GM19438 (cell line): Measurements from ENCODE around the gene DAZAP1.

Source experiments
- ATAC-seq: cut with Tn5 transposase; IDR thresholded peaks from one replicate; pipeline ENCODE4 v1.9.1; 2021; ENCODE audit warnings: low read depth; ENCODE audit not compliant: unreplicated experiment

The DAZAP1 gene

DNA sequence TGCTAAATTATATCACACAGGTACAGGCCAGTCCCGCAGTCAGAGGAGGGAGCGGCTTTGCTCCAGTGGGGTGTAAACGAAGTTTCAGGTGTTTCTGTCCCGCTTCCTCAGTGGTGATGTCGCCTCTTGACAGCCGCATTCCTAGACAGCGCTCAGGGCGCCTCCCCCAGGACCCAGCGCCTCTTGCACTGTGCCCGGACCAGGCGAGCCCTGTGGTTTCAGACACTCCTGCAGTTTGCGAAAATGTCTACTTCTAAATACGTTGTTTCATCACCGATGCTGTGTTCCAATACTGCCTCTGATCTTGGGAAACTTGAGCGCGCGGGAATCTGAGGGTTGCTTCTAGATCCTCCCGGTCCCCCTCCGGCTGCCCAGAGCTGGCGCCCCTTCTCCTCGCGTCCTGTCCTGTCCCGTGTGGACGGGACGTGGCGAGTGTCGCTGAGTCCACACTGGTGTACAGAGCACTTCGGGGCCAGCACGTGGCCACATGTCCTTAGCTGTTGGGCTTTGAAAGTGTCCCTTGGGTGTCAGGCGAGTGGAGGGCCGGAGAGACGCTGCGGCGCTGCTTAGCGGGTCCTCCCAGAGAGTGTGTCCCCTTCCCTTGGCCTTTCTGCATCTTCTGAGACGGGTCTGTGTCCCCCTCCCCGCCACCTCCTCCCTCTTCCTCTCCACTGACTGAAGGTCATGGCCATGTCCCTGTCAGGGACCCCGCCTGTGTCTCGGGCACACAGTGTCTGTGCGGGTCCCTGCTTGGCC, 16.2 kb downstream of the DAZAP1 start:
- ATAC-seq = no peak

DNA sequence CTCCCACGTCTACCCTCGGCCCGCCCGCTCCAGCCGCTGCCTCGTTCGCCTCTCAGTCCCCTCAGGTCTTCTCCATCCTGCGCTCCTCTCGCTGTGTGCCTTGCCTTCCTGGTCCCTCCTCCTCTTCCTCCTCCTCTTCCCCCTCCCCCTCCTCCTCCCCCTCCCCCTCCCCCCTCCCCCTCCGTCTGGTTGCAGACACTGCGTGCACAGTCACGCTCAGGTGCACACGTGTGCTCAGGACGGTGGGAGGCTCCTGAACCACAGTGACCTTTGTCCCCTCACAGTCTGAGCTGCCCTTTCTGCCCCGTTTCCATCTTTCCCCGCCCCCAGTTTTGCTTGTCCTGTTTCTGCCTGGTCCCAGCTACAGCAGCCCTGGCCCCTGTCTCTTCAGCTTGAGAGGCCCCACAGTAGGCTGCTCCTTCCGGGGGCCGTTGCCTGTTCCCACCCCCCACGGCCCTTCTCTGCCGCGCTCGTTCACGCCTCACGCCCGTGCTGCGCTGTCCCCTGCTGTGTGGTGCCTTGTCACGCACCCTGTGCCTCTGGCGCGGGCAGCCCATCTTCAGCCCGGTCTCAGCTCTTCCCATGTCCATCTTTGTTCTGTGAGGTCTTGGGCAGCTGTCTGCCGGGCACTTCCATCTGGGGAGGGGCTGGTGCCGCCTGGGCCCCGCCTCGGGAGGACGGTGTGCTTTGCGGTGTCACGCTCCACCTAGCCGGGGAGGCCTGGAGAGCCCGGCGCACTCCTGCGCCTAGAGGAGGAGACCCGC, 17.0 kb downstream of the DAZAP1 start:
- no peak for ATAC-seq

DNA sequence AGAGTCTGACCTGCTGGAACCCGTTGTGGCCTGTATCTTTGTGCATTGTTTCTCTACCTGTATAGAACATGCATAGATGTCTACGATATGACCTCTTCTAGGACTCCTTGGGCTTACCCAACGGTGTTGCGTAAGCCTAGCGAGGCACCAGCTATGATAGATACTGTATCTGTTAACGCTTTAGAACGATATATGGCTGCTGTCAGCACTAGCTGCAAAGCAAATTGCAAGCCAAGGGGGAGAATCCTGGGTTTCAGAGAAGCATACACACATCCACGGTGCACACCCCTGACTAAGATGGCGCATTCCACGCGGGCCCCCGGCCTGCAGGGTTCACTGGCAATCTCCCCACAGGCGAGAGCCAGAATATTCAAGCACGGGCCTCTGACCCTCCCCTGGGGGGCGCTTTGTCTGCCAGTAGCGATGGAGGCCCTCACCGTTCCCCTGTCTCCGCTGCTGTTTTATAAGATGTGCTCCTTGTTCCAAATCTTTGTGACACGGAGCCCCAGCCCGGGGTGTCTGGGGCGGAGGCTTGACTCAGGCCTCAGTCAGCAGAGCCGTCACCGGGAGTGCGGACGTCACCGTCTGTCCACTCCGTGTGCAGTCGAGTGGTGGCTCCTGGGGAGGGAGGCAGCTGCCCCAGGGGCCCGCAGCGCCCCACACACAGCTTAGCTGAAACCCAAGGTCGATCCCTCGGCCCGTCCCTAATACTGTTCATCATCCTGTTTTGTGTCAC, 17.9 kb downstream of the DAZAP1 start:
- no peak for ATAC-seq

DNA sequence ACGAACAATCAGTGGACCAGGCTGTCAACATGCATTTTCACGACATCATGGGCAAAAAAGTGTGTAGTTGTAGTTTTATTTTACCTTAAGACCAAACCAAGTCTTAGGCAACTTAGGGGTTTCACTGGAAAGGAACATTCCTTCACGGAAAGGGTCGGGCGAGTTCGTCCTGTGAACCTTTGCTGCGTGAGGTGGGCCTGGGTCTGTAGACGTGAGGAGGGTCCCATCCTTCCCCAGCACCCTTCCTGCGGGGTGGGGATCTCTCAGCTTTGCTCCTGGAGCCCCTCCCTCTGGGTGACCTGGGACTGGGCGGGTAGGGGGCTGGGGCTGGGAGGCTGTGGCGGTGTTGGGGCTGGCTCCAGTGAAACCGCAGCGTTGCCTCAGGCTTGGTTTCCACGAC, 18.5 kb downstream of the DAZAP1 start:
- ATAC-seq = no peak

DNA sequence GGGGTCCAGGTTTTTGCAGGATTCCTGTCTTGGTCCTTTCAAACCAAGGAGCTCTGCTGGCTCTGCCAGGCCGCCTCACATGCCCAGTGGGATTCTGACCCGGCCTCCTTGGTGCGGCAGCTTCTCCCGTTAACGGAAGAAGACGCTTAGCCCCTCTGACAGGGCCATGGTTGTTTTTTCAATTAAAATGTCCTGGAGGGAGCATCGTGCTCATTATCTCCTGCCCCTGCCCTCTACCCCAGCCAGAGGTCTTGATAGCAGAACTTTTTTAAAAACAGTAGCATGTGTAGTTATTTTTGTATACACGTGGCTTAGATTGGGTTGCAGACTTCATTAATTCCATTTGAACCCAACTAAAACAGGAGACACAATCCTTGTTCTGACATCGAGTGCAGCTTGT, 19.4 kb downstream of the DAZAP1 start:
- no peak for ATAC-seq

DNA sequence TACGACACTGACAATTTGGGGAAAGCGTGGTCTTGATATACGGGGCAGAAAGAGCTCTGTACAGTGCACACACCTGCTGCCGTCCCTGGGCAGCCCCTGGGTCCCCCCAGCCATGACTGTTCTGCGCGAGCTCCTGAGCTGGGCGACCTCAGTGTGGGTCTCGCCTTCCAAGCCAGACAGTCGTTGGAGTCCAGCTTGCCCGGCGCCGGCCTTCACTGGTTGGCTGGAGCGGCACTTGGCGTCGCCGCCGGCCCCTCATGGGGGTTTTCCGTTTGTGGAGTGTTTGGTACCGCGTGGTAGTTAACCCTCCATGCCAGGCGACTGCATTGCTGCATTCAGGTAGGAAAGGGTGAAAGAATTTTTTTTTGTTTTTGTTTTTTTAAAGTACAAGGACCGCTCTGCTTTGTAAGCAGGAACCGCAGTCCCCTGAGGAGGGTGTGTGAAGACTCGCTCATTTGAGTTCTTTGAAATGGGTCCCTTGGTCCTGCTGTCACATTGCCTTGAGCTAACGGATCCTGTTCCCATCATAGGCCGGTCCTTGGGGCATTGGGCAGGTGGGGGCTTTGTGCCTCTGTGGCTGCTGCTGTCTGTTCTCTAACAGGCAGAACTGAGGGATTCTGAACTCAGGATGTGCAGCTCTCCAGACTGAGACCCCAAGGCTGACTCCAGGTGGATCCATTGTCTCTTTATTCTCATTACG, 20.0 kb downstream of the DAZAP1 start:
- ATAC-seq = no peak

DNA sequence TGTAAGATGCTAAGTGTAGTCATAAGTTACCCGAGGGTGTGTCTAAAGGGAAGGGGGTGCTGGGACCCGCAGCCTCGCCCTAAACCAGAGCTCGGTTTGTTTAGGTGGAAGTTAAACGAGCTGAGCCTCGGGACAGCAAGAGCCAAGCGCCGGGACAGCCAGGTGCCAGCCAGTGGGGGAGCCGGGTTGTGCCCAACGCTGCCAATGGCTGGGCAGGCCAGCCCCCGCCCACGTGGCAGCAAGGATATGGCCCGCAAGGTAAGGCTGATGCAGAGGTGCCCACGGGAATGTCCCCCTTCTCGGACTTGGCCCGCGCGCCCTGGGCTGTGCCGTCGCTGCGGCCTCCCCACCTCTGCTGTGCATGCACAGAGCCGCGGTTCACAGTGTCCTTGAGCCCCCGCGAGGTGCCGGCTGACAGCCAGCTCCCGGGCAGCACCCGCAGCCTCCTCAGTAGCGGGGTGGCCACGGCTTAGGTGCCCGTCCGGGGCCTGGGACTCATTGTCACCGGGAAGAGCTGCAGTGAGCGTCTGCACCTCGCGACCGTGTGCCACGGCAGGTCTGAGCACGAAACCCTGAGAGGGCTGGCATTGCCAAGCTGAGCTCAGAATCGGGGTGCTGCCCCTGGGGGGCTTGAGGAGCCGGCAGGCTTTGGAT, 21.5 kb downstream of the DAZAP1 start:
- no peak for ATAC-seq

DNA sequence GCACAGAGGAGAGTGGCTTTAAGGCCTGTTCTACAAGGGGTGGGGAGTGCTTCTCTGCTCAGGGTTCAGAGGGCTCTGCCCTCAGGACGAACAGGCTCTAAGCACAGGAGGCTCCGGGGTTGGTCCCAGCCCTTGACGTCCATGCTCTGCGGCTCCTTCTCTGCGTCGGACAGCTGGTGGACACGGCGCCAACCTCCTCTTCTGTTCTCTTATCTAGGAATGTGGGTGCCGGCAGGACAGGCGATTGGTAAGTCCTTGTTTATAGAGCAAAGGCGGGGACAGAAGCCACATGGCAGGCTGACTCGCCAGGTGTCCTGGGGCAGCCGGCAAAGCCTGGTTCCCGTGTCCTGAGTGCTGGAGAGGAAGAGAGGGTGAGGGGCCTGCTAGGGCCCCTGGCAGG, 22.4 kb downstream of the DAZAP1 start:
- ATAC-seq = no peak

DNA sequence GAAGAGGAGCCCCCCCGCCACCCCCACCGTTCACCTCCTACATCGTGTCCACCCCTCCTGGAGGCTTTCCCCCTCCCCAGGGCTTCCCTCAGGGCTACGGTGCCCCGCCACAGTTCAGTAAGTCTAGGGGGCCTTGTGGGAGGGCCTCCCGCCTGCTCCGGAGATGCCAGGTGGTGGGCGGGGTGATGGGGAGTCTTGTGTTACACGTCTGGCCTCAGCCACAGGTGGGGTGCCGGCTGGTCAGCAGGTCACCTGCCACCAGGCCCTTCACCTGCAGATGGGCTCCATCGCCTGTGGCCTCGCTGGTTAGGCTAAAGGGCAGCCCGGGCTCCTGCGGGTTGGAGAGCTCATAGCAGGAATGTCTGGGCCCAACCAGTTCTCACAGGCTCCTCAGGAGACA, 22.9 kb downstream of the DAZAP1 start:
- no peak for ATAC-seq

DNA sequence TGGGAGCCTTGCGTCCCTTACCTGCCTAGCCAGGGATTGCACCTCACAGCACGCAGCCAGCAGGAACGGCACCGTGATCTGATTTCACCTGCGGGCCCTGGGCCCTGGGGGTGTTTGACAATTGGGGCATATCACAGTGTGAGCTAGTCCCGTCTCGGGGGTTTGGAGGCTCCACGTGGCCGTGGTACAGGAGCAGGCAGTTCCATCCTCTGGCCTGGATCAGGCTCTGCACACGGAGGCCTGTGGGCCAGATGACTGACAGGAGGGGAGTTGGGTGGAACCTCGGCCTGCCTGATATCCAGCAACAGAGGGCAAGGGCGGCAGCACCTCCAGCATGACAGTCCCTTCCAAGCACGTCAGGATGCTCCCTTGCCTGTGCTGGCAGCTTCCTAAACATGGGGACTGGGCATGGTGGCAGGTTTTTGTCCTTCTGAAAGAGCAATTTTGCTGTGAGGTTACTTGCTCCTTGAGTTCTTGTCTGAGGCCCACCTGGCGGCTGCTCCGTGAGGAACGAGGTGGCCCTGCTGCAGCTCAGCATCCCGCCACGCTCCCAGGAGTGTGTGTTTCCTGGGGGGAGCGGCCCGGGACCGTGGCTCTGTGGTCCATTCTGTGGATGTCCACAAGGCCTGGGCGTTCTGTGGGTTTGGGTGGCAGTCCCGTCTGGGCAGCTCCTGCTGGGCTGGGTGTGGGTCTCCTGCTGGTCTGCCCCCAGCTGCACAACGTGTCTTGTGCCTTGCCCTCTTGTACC, 24.5 kb downstream of the DAZAP1 start:
- no peak for ATAC-seq

DNA sequence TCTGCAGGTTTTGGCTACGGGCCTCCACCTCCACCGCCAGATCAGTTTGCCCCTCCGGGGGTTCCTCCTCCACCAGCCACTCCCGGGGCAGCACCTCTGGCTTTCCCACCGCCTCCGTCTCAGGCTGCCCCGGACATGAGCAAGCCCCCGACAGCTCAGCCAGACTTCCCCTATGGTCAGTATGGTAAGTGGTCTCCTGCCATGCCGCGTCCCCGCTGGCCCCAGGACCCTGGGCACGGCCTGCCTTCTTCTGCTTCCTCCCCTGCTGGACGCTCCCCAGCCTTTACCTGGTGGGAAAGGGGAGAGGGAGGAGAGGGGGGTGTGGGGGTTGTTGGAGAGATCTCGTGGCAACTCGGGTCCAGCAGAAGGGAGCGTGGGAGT, 25.1 kb downstream of the DAZAP1 start:
- ATAC-seq = no peak

DNA sequence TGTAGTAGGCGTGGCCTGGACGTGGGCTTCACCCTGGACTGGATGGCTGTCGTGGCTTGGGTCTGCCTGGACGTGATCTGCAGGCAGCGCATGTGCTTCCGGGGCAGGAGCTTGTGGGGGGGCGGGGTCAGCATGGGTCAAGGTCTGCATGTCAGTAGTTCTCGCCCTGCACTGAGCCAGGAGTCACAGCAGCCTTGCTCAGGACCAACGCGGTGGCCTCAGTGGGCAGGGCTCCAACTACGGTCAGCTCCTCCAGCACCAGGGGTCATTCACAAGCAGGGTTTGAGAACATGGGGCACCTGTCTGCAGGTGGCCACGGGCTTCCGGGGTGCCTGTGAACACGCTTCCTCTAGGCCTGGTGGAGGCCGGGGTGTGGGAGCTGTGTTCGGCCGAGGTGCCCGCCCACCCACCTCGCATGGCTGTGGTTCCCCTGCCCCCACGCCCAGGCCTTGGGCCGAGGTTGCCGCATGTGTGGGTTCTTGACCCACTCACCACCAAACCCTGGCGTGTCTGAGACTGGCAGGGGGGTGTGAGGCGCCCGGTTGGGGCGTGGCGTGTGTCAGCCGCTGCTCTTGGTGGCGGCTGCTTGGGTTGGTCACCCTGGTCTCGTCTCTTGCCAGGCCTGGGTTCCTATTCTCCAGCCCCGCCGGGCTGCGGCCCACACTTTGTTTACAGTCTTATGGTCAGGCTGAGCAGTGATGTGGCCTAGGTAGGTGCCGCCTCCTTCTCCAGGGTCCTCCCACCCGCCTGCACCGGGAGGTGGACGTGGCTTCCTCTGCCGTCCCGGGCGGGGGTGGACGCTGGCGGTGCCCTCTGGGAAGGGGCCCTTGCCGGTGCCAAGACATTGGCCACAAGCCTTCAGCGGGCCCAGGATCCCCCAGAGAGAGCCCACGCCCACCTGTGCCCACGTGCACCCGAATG, 26.0 kb downstream of the DAZAP1 start:
- no peak for ATAC-seq

DNA sequence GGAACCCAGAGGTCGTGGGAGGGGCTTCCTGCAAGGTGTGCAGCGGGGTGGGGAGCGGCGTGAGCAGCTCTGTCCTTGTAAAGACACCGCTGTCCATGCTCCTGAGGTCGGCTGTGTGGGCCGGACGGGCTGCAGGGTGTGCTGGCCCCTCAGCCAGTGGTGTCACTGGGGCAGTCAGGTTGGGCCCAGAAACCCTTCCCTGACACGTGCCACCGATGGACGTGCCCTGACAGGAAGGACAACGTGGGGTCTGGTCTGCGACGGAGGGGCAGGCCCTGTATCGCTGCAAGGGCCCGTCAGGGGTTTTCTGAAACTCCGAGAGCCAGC, 26.6 kb downstream of the DAZAP1 start:
- no peak for ATAC-seq

DNA sequence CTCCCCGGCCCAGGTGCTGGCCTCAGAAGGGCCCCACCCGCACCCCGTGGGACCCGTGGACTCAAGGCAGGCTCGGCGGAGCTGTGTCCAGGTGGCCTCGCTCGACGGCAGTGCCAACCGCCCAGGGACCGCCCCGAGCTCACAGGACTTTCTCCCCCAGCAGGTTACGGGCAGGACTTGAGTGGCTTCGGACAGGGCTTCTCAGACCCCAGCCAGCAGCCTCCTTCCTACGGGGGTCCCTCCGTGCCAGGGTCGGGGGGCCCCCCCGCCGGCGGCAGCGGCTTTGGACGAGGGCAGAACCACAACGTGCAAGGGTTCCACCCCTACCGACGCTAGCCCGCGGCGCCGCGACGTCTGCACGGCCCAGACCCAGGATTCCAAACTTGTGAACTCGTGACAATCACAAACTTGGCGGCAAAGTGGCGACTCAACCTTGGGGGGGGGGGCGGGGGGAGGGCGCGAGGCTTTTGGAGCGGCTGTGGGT, 27.2 kb downstream of the DAZAP1 start:
- ATAC-seq = no peak

DNA sequence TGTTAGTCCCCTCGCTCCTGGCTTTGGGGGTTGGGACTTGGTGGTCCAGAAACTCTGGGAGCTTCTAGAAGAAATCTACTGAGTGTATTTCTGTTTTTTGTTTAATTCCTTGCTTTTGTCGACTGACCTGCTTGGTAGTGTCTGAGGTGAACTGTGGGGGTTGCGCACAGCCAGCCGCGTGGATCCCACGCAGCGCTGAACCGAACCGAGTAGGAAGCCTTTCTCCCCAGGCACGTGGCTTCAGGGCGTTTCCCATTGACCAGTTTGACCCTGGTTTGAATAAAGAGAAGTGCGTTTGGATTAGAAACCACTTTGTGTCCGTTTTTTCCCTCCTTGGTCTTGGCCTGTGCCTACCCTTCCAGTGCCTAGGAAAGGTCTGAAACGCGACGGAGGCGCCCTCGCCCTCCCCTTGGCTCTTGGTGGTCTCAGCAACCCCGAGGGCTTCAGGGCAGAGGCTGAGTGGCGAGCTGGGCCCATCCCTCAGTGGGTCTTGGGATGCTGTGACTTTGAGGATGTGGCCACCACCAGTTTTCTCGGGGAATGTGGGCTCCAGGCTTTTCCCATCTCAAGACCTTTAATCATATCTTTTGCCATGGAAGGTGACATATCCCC, 28.1 kb downstream of the DAZAP1 start:
- no peak for ATAC-seq

DNA sequence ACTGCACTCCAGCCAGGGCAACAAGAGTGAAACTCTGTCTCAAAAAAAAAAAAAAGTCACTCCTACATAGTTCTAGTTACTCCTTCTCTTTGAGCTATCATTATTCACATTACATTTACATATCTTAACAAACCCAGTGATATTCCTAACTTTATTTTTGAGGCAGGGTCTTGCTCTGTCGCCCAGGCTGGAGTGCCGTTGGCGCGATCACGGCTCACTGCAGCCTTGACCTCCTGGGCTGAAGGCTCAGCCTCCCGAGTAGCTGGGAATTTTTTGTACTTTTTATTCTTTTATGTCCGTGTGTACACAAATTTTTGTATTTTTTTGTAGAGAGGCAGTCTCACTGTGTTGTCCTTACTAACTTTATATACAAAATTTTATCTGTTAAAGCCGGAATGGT, 30.2 kb downstream of the DAZAP1 start:
- no peak for ATAC-seq

DNA sequence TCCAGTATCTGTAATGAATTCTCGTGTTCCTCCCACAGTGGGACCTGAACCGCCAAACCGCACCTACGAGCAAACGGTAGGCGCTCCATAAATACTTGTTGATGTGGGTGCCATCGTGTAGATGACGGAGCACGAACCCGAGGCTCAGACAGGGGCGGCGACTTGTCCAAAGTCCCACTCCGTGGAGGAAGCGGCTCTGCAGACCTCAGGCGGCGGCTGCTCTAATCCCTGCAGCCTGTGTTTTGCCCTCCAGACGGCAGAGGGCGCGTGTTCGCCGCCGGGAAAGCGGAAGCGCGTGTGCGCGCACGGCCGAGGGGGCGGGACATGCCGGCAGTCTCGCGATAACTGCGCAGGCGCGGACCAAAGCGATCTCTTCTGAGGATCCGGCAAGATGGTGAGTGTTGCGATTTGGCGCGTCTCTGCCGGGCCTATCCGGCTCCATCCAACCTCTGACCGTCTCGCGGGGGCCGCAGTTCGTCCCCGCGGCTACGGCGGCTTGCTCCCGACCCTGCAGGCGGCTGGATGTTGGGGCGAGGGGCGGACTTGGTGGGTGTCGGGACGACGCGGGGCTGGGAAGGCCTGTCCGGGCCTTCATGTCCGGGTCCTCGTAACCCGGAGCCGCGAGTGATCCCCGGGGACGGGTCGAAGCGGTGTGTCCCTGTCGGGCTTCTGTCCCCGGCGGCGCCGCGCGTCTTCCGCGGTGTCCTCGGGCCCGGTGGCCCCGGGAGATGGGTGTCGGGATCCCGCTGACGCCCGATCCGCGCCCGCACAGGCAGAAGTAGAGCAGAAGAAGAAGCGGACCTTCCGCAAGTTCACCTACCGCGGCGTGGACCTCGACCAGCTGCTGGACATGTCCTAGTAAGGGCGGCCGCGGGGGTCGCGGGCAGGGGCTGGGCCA, 30.9 kb downstream of the DAZAP1 start, which contains the start of gene RPS15:
Gene RPS15 (plus strand): TSS at position 362 of the 898 bp plus-strand sequence. CDS start 30 bp downstream, at position 392.
- no peak for ATAC-seq
